ENCODE measurements around the gene CREBBP. TPM values are rescaled to one million over a fixed set of nuclear protein-coding genes. Genes with fewer than 3 reads are reported as not detected.

The CREBBP gene
- polyA plus RNA-seq, 1 experiment: 6.6 TPM

- no peak overlapping the region for H3K4me3 ChIP-seq (ENCODE audit: low read depth, low read length)
- H3K36me3 ChIP-seq (ENCODE audit: control insufficient read depth, insufficient read depth, low read length): no peaks in the 10 kb centered on the region
- H3K27me3 ChIP-seq (ENCODE audit: control insufficient read depth, insufficient read depth, low read length): no peaks in the 10 kb centered on the region
- DNase-seq (ENCODE audit: low read depth): no peak
- TF ChIP-seq, protein P1, sequence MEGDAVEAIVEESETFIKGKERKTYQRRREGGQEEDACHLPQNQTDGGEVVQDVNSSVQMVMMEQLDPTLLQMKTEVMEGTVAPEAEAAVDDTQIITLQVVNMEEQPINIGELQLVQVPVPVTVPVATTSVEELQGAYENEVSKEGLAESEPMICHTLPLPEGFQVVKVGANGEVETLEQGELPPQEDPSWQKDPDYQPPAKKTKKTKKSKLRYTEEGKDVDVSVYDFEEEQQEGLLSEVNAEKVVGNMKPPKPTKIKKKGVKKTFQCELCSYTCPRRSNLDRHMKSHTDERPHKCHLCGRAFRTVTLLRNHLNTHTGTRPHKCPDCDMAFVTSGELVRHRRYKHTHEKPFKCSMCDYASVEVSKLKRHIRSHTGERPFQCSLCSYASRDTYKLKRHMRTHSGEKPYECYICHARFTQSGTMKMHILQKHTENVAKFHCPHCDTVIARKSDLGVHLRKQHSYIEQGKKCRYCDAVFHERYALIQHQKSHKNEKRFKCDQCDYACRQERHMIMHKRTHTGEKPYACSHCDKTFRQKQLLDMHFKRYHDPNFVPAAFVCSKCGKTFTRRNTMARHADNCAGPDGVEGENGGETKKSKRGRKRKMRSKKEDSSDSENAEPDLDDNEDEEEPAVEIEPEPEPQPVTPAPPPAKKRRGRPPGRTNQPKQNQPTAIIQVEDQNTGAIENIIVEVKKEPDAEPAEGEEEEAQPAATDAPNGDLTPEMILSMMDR (IDR thresholded peaks at IDR 0.05; ENCODE audit: insufficient read depth, low read depth, low read length): no peak
- ChIA-PET POLR2A (no interaction called here), CTCF (no interaction called here)
Observed at GRCh38 chr16:3816326-3816725, 64.2 kb downstream of the CREBBP start.

DNA sequence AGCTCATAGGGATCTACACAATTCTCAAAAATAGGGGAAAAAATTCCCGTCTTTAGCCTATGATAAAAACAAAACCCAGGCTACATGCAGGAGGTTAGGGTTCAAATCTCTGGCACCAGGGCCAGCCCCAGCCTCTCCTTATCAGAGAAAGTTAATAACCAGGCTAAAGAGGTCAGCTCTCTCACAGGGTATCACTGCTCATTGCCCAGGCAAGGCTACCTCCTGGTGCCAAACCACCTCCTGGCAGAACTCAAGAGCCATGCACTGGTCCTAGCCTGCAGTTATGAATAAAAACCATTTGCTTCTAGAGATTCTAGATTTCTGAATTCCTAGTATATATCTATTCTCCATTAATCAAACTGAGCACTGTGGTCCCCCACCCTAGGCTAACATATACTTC lies 65.8 kb downstream of the CREBBP start:
- ChIA-PET POLR2A (no interaction called here), CTCF (no interaction called here)
- TF ChIP-seq, protein P1 (IDR thresholded peaks at IDR 0.05; ENCODE audit: insufficient read depth, low read depth, low read length): no peak
- peaks cover under 1% of the 10 kb centered on the region; the same call in 1 of the 2 replicates for H3K36me3 ChIP-seq (ENCODE audit: control insufficient read depth, insufficient read depth, low read length)
- DNase-seq (ENCODE audit: low read depth): no peak
- H3K27me3 ChIP-seq (ENCODE audit: control insufficient read depth, insufficient read depth, low read length): no peaks in the 10 kb centered on the region
- no peak overlapping the region for H3K4me3 ChIP-seq (ENCODE audit: low read depth, low read length)

DNA sequence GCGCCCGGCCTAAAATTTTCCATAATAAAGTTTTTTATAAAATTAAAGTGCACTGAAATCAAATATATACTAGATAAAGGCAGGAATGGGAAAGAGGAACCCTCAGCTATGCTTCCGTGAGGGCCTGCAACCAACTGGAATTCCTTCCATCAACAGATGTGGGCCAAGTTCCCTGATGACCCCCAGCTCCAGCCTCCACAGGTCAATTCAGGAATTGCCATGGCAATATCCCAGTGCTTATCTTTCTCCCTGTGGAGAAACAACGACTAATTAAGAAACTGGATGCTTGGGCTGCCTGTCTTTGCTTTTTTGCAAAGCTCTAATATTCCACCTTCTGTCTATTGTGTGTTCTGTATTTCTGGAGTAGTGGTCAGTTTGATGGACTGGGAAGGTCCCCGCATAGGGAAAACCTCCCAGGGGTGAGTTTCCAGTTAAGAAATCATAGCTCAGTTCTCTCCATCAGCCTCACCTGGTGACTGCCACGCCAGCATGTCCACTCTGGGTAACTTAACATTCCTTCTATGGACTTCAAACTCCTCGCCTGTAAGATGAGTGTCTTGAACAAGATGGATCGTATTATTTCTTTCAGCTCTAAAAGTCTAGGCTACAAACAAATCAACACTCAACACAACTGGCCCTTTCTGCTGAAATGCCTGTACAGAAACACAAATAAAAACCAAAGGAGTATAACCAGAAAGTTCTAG lies 67.9 kb downstream of the CREBBP start:
- ChIA-PET CTCF (no interaction called here), POLR2A (no interaction called here)
- peaks cover 6% of the 10 kb centered on the region; the same call in 1 of the 2 replicates for H3K36me3 ChIP-seq (ENCODE audit: control insufficient read depth, insufficient read depth, low read length)
- no peaks in the 10 kb centered on the region for H3K27me3 ChIP-seq (ENCODE audit: control insufficient read depth, insufficient read depth, low read length)
- H3K4me3 ChIP-seq (ENCODE audit: low read depth, low read length): no peak overlapping the region
- no peak for DNase-seq (ENCODE audit: low read depth)
- TF ChIP-seq, protein P1 (IDR thresholded peaks at IDR 0.05; ENCODE audit: insufficient read depth, low read depth, low read length): no peak

DNA sequence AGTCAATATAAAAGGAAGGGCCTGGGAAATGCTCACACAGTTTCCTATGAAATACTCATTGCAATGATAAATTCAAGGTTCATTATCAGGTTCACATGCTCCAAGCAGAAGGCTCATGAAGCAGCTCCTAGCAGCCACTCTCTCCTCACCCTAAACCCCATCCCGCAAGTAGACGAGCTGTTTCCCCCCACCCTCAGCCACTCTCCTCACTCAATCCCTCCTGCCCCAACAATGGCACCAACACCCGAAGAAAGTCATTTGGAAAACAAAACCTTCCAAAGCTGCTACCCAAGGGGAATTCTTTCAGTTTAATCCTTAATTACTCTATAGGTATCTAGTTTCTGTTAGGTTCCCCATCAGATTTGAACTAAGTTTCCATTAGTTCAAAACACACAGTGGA lies 69.7 kb downstream of the CREBBP start:
- H3K27me3 ChIP-seq (ENCODE audit: control insufficient read depth, insufficient read depth, low read length): no peaks in the 10 kb centered on the region
- no peak overlapping the region for H3K4me3 ChIP-seq (ENCODE audit: low read depth, low read length)
- no peak for DNase-seq (ENCODE audit: low read depth)
- CTCF ChIA-PET: no interaction called here
- TF ChIP-seq, protein P1 (IDR thresholded peaks at IDR 0.05; ENCODE audit: insufficient read depth, low read depth, low read length): no peak
- POLR2A ChIA-PET: no interaction called here
- peaks cover 6% of the 10 kb centered on the region; the same call in 1 of the 2 replicates for H3K36me3 ChIP-seq (ENCODE audit: control insufficient read depth, insufficient read depth, low read length)

- Histone ChIP-seq H3K4me3 (ENCODE audit: low read depth, low read length) (no peak overlapping the region), H3K36me3 (ENCODE audit: control insufficient read depth, insufficient read depth, low read length) (peaks cover 6% of the 10 kb centered on the region; the same call in 1 of the 2 replicates), H3K27me3 (ENCODE audit: control insufficient read depth, insufficient read depth, low read length) (no peaks in the 10 kb centered on the region)
- ChIA-PET POLR2A (no interaction called here), CTCF (no interaction called here)
- no peak for DNase-seq (ENCODE audit: low read depth)
- TF ChIP-seq, protein P1 (IDR thresholded peaks at IDR 0.05; ENCODE audit: insufficient read depth, low read depth, low read length): no peak
Observed at GRCh38 chr16:3810198-3810664, 70.3 kb downstream of the CREBBP start.

Measured in BJ (cell line).